HG03060 (cell line): ENCODE results near the gene UBE2E2.

Experiments
- ATAC-seq: cut with Tn5 transposase; IDR thresholded peaks from one replicate; pipeline ENCODE4 v1.9.1; 2021; ENCODE audit warnings: low read depth, moderate number of reproducible peaks; ENCODE audit not compliant: unreplicated experiment

UBE2E2 gene

GRCh38 chr3:23272820-23273219 is 69.7 kb downstream of the UBE2E2 start:
- ATAC-seq: no peak

- ATAC-seq: no peak
Observed at GRCh38 chr3:23275061-23275460, 71.9 kb downstream of the UBE2E2 start.

GRCh38 chr3:23275814-23276213 is 72.7 kb downstream of the UBE2E2 start:
- no peak for ATAC-seq

GRCh38 chr3:23276913-23277658 is 74.0 kb downstream of the UBE2E2 start:
- no peak for ATAC-seq

- no peak for ATAC-seq
Observed at GRCh38 chr3:23277688-23278087, 74.6 kb downstream of the UBE2E2 start.

- no peak for ATAC-seq
Observed at GRCh38 chr3:23283625-23284024, 80.5 kb downstream of the UBE2E2 start.

- no peak for ATAC-seq
Observed at GRCh38 chr3:23288286-23288685, 85.2 kb downstream of the UBE2E2 start.

GRCh38 chr3:23288715-23289114 is 85.6 kb downstream of the UBE2E2 start:
- ATAC-seq: no peak

GRCh38 chr3:23292432-23292831 is 89.3 kb downstream of the UBE2E2 start:
- no peak for ATAC-seq

- no peak for ATAC-seq
Observed at GRCh38 chr3:23294770-23295387, 91.8 kb downstream of the UBE2E2 start.

GRCh38 chr3:23301819-23302218 is 98.7 kb downstream of the UBE2E2 start:
- no peak for ATAC-seq

- no peak for ATAC-seq
Observed at GRCh38 chr3:23302271-23302670, 99.1 kb downstream of the UBE2E2 start.

GRCh38 chr3:23303601-23304217 is 100.6 kb downstream of the UBE2E2 start:
- ATAC-seq: no peak

GRCh38 chr3:23304424-23304823 is 101.3 kb downstream of the UBE2E2 start:
- no peak for ATAC-seq

GRCh38 chr3:23308986-23309625 is 106.0 kb downstream of the UBE2E2 start:
- no peak for ATAC-seq

GRCh38 chr3:23312866-23313265 is 109.7 kb downstream of the UBE2E2 start:
- ATAC-seq: no peak

- ATAC-seq: no peak
Observed at GRCh38 chr3:23314981-23315762, 112.0 kb downstream of the UBE2E2 start.

GRCh38 chr3:23316924-23317323 is 113.8 kb downstream of the UBE2E2 start:
- ATAC-seq: no peak

- no peak for ATAC-seq
Observed at GRCh38 chr3:23319366-23320312, 116.5 kb downstream of the UBE2E2 start.
